ENCODE measurements around the gene TIMM17B.
"Not testable (repeated sequence)": the region's sequence is repeated elsewhere in the genome, so short reads cannot be mapped to it uniquely, and the experiment has no call there.

Gene TIMM17B

GRCh38 chrX:48883729-48884128 lies 13.8 kb downstream of the TIMM17B start:
- Histone ChIP-seq H2AFZ (ENCODE audit: low read depth) (no peak overlapping the region), H3K27me3 (ENCODE audit: insufficient read depth, low read depth) (no peaks in the 10 kb centered on the region), H3K4me1 (ENCODE audit: low read depth, poor library complexity, severe bottlenecking) (no peaks in the 10 kb centered on the region), H3K27ac (no peak overlapping the region), H3K4me3 (IDR thresholded peaks at IDR 0.05; ENCODE audit: insufficient read depth, low read depth, low read length) (no peak overlapping the region), H3K9ac (no peak overlapping the region), H3K4me2 (no peak overlapping the region), H4K20me1 (ENCODE audit: insufficient read depth) (no peaks in the 10 kb centered on the region), H3K79me2 (ENCODE audit: insufficient read depth, low read depth) (no peaks in the 10 kb centered on the region), H3K36me3 (ENCODE audit: insufficient read depth) (no peaks in the 10 kb centered on the region)
- no peak for TF ChIP-seq CTCF (conservative IDR thresholded peaks at IDR 0.05; ENCODE audit: low read depth, low read length)

- not testable (repeated sequence) for H3K4me2 ChIP-seq
Measured at GRCh38 chrX:48876944-48877343, 20.6 kb downstream of the TIMM17B start.

GRCh38 chrX:48872017-48872416 lies 25.6 kb downstream of the TIMM17B start:
- H2AFZ ChIP-seq (ENCODE audit: low read depth); H3K4me1 ChIP-seq (ENCODE audit: low read depth, poor library complexity, severe bottlenecking); H3K27me3 ChIP-seq (ENCODE audit: insufficient read depth, low read depth); H3K9ac ChIP-seq; H4K20me1 ChIP-seq (ENCODE audit: insufficient read depth); H3K4me3 ChIP-seq (IDR thresholded peaks at IDR 0.05; ENCODE audit: insufficient read depth, low read depth, low read length); H3K79me2 ChIP-seq (ENCODE audit: insufficient read depth, low read depth); H3K27ac ChIP-seq; H3K4me2 ChIP-seq; H3K36me3 ChIP-seq (ENCODE audit: insufficient read depth): not testable (repeated sequence)

More at GRCh38 chrX:48876944-48877343, 20.6 kb downstream of the TIMM17B start:
- H3K27ac ChIP-seq; H3K36me3 ChIP-seq (ENCODE audit: insufficient read depth); H3K27me3 ChIP-seq (ENCODE audit: insufficient read depth, low read depth); H3K4me1 ChIP-seq (ENCODE audit: low read depth, poor library complexity, severe bottlenecking); H3K4me3 ChIP-seq (IDR thresholded peaks at IDR 0.05; ENCODE audit: insufficient read depth, low read depth, low read length); H3K9ac ChIP-seq; H4K20me1 ChIP-seq (ENCODE audit: insufficient read depth); H2AFZ ChIP-seq (ENCODE audit: low read depth); H3K79me2 ChIP-seq (ENCODE audit: insufficient read depth, low read depth): not testable (repeated sequence)

- no peak overlapping the region for H2AFZ ChIP-seq (ENCODE audit: low read depth)
- H4K20me1 ChIP-seq (ENCODE audit: insufficient read depth): no peaks in the 10 kb centered on the region
- no peak overlapping the region for H3K4me2 ChIP-seq
- H3K4me3 ChIP-seq (IDR thresholded peaks at IDR 0.05; ENCODE audit: insufficient read depth, low read depth, low read length): no peak overlapping the region
- no peaks in the 10 kb centered on the region for H3K79me2 ChIP-seq (ENCODE audit: insufficient read depth, low read depth)
- no peaks in the 10 kb centered on the region for H3K27me3 ChIP-seq (ENCODE audit: insufficient read depth, low read depth)
- no peak for TF ChIP-seq CTCF (conservative IDR thresholded peaks at IDR 0.05; ENCODE audit: low read depth, low read length)
- no peak overlapping the region for H3K27ac ChIP-seq
- H3K4me1 ChIP-seq (ENCODE audit: low read depth, poor library complexity, severe bottlenecking): no peaks in the 10 kb centered on the region
- H3K36me3 ChIP-seq (ENCODE audit: insufficient read depth): no peaks in the 10 kb centered on the region
- H3K9ac ChIP-seq: no peak overlapping the region
Measured at GRCh38 chrX:48864210-48864609, 33.4 kb downstream of the TIMM17B start.

GRCh38 chrX:48854898-48855297 lies 42.7 kb downstream of the TIMM17B start:
- no peaks in the 10 kb centered on the region for H3K79me2 ChIP-seq (ENCODE audit: insufficient read depth, low read depth)
- H3K27me3 ChIP-seq (ENCODE audit: insufficient read depth, low read depth): no peaks in the 10 kb centered on the region
- no peaks in the 10 kb centered on the region for H3K36me3 ChIP-seq (ENCODE audit: insufficient read depth)
- no peak for TF ChIP-seq CTCF (conservative IDR thresholded peaks at IDR 0.05; ENCODE audit: low read depth, low read length)
- H3K4me2 ChIP-seq: no peak overlapping the region
- no peak overlapping the region for H3K4me3 ChIP-seq (IDR thresholded peaks at IDR 0.05; ENCODE audit: insufficient read depth, low read depth, low read length)
- H3K27ac ChIP-seq: no peak overlapping the region
- H2AFZ ChIP-seq (ENCODE audit: low read depth): no peak overlapping the region
- no peaks in the 10 kb centered on the region for H3K4me1 ChIP-seq (ENCODE audit: low read depth, poor library complexity, severe bottlenecking)
- no peak overlapping the region for H3K9ac ChIP-seq
- no peaks in the 10 kb centered on the region for H4K20me1 ChIP-seq (ENCODE audit: insufficient read depth)

- H3K79me2 ChIP-seq (ENCODE audit: insufficient read depth, low read depth); H3K4me3 ChIP-seq (IDR thresholded peaks at IDR 0.05; ENCODE audit: insufficient read depth, low read depth, low read length); H3K27ac ChIP-seq; H3K27me3 ChIP-seq (ENCODE audit: insufficient read depth, low read depth); H3K4me2 ChIP-seq; H4K20me1 ChIP-seq (ENCODE audit: insufficient read depth); H3K4me1 ChIP-seq (ENCODE audit: low read depth, poor library complexity, severe bottlenecking); H3K36me3 ChIP-seq (ENCODE audit: insufficient read depth); H3K9ac ChIP-seq; H2AFZ ChIP-seq (ENCODE audit: low read depth): not testable (repeated sequence)
Measured at GRCh38 chrX:48854121-48854804, 43.3 kb downstream of the TIMM17B start.

GRCh38 chrX:48853494-48853893 lies 44.1 kb downstream of the TIMM17B start:
- not testable (repeated sequence) for H3K27me3 ChIP-seq (ENCODE audit: insufficient read depth, low read depth)

More at GRCh38 chrX:48853494-48853893, 44.1 kb downstream of the TIMM17B start:
- H3K4me2 ChIP-seq; H2AFZ ChIP-seq (ENCODE audit: low read depth); H3K36me3 ChIP-seq (ENCODE audit: insufficient read depth); H4K20me1 ChIP-seq (ENCODE audit: insufficient read depth); H3K27ac ChIP-seq; H3K79me2 ChIP-seq (ENCODE audit: insufficient read depth, low read depth); H3K4me1 ChIP-seq (ENCODE audit: low read depth, poor library complexity, severe bottlenecking); H3K9ac ChIP-seq; H3K4me3 ChIP-seq (IDR thresholded peaks at IDR 0.05; ENCODE audit: insufficient read depth, low read depth, low read length): not testable (repeated sequence)

All from KMS-11 (cell line).